DMS79 (cell line): ENCODE data around the gene GRIA1.
A peak's percentile ranks its signal among the peaks of the same experiment; 100 is the strongest.

Source experiments
- DNase-seq: peaks from one replicate; lab custom pipeline; 2025; lab: John Stamatoyannopoulos, UW

GRIA1 gene

GRCh38 chr5:153659039-153659736 is 168.7 kb downstream of the GRIA1 start:
- no peak for DNase-seq

- no peak for DNase-seq
These were observed 170.4 kb downstream of the GRIA1 start for GRCh38 chr5:153660919-153661318.

GRCh38 chr5:153661897-153662296 is 171.4 kb downstream of the GRIA1 start:
- DNase-seq = no peak

- no peak for DNase-seq
These were observed 179.6 kb downstream of the GRIA1 start for GRCh38 chr5:153670101-153670500.

GRCh38 chr5:153671653-153672346 is 181.3 kb downstream of the GRIA1 start:
- DNase-seq = no peak

GRCh38 chr5:153672347-153673090 is 182.0 kb downstream of the GRIA1 start:
- DNase-seq = no peak

GRCh38 chr5:153674356-153674755 is 183.9 kb downstream of the GRIA1 start:
- DNase-seq = no peak

- DNase-seq = no peak
These were observed 185.9 kb downstream of the GRIA1 start for GRCh38 chr5:153676406-153676805.

GRCh38 chr5:153676821-153677220 is 186.4 kb downstream of the GRIA1 start:
- no peak for DNase-seq

GRCh38 chr5:153678617-153679329 is 188.3 kb downstream of the GRIA1 start:
- DNase-seq = peak; percentile 0

GRCh38 chr5:153690236-153690635 is 199.8 kb downstream of the GRIA1 start:
- DNase-seq = no peak

- DNase-seq = peak; percentile 23
These were observed 205.8 kb downstream of the GRIA1 start for GRCh38 chr5:153696256-153696655.

GRCh38 chr5:153699035-153699434 is 208.6 kb downstream of the GRIA1 start:
- DNase-seq = no peak

- peak; percentile 0 for DNase-seq
These were observed 210.5 kb downstream of the GRIA1 start for GRCh38 chr5:153700940-153701339.

GRCh38 chr5:153702265-153702664 is 211.8 kb downstream of the GRIA1 start:
- DNase-seq = no peak

GRCh38 chr5:153704110-153704509 is 213.6 kb downstream of the GRIA1 start:
- DNase-seq = no peak

- DNase-seq = no peak
These were observed 217.2 kb downstream of the GRIA1 start for GRCh38 chr5:153707626-153708025.

- no peak for DNase-seq
These were observed 221.3 kb downstream of the GRIA1 start for GRCh38 chr5:153711755-153712154.

GRCh38 chr5:153712946-153713345 is 222.5 kb downstream of the GRIA1 start:
- no peak for DNase-seq

GRCh38 chr5:153713943-153714342 is 223.5 kb downstream of the GRIA1 start:
- no peak for DNase-seq

- no peak for DNase-seq
These were observed 224.3 kb downstream of the GRIA1 start for GRCh38 chr5:153714798-153715197.

GRCh38 chr5:153717287-153717686 is 226.8 kb downstream of the GRIA1 start:
- DNase-seq = no peak
